ENCODE results near the gene TCEA2. TPM values are rescaled to one million over a fixed set of nuclear protein-coding genes. Genes with fewer than 3 reads are reported as not detected.

The TCEA2 gene
- total and polyA plus RNA-seq, 2 donors from 2014 or later, result 53.8 to 90.9 TPM

DNA sequence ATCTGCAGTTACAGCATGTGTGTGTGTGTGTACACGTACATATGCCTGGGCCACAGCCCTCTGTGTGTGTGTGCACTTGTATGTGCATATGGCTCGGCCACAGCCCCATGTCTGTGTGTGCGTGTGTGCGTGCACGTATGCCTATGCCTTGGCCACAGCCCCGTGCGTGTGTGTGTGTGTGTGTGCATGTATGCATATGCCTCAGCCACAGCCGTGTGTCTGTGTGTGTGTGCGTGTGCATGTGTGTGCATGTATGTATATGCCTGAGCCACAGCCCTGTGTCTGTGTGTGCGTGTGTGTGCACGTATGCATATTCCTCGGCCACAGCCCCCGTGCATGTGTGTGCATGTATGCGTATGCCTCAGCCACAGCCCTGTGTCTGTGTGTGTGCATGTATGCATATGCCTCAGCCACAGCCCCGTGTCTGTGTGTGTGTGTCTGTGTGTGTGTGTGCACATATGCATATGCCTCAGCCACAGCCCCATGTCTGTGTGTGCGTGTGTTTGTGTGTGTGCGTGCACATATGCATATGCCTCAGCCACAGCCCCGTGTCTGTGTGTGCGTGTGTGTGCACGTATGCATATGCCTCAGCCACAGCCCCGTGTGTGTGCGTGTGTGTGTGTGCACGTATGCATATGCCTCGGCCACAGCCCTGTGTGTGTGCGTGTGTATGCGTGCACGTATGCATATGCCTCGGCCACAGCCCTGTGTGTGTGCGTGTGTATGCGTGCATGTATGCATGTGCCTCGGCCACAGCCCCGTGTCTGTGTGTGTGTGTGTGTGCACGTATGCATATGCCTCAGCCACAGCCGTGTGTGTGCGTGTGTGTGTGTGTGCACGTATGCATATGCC lies 41.6 kb upstream of the TCEA2 start:
- peaks cover 7 to 65% (median 39%) of the 10 kb centered on the region in 3 donors for H3K36me3 ChIP-seq (ENCODE audit: control insufficient read depth in 2 of 3, insufficient read depth in 3 of 3, low read length in 3 of 3)
- TF ChIP-seq, protein P1, sequence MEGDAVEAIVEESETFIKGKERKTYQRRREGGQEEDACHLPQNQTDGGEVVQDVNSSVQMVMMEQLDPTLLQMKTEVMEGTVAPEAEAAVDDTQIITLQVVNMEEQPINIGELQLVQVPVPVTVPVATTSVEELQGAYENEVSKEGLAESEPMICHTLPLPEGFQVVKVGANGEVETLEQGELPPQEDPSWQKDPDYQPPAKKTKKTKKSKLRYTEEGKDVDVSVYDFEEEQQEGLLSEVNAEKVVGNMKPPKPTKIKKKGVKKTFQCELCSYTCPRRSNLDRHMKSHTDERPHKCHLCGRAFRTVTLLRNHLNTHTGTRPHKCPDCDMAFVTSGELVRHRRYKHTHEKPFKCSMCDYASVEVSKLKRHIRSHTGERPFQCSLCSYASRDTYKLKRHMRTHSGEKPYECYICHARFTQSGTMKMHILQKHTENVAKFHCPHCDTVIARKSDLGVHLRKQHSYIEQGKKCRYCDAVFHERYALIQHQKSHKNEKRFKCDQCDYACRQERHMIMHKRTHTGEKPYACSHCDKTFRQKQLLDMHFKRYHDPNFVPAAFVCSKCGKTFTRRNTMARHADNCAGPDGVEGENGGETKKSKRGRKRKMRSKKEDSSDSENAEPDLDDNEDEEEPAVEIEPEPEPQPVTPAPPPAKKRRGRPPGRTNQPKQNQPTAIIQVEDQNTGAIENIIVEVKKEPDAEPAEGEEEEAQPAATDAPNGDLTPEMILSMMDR (IDR thresholded peaks at IDR 0.05; ENCODE audit: borderline replicate concordance, extremely low read depth, insufficient read depth), result no peak

DNA sequence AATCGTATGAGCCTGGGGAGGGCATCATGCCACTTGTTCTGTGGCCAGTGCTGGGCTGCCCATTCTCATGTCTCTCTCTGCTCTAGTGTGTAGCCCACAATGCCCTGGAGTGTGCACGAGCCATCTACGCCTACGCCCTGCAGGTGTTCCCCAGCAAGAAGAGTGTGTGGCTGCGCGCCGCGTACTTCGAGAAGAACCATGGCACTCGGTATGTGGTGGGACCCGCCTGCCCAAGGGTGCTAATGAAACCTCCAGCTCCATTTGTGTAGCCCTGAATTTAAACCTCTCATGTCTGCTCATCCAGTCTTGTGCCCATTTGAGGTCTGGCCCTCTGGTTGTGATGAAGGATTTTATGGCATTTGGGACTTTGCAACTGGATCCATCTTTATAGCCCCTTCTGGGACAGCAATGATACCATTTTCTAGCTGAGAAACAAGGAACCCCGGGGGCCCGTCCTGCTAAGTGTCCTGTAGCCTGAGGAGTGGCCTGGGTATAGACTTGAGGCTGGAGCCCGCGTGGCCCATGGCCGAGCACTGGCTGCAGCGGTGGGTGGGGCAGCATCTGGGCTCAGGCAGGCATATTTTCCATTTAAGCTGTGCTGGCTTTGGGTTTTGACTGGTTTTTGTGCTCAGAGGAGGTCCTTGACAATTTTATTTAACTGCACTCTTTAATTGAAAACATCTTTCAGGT lies 40.2 kb upstream of the TCEA2 start:
- DNase-seq (no peak), FAIRE-seq (no peak)
- H3K36me3 ChIP-seq (ENCODE audit: control insufficient read depth in 2 of 3, insufficient read depth in 3 of 3, low read length in 3 of 3), result peaks cover 8 to 76% (median 47%) of the 10 kb centered on the region in 3 donors
- TF ChIP-seq, protein P1 (IDR thresholded peaks at IDR 0.05; ENCODE audit: borderline replicate concordance, extremely low read depth, insufficient read depth), result no peak
- intact Hi-C loops (cut with DNase I), result no loop called here
- no peak overlapping the region for H3K4me3 ChIP-seq (ENCODE audit: low read length in 3 of 3)
- H3K9me3 ChIP-seq (ENCODE audit: control insufficient read depth in 2 of 3, insufficient read depth in 1 of 3, low read length in 3 of 3), result no peaks in the 10 kb centered on the region
- no peaks in the 10 kb centered on the region for H3K27me3 ChIP-seq (ENCODE audit: control insufficient read depth, insufficient read depth, low read length)
- H3K4me1 ChIP-seq (ENCODE audit: control insufficient read depth in 2 of 3, insufficient read depth in 2 of 3, low read depth in 1 of 3, low read length in 3 of 3), result peaks cover 0 to 9% (median 2%) of the 10 kb centered on the region in 3 donors
- H3K9ac ChIP-seq (ENCODE audit: low read length in 3 of 3), result no peak overlapping the region
- H3K27ac ChIP-seq (ENCODE audit: low read depth in 2 of 2, low read length in 2 of 2), result no peak overlapping the region

More for the DNA sequence above, 41.6 kb upstream of the TCEA2 start:
- DNase-seq (peak in 1 of 5 donors; percentile 49), FAIRE-seq (no peak)
- intact Hi-C loops (cut with DNase I), result no loop called here
- no peak overlapping the region for H3K27ac ChIP-seq (ENCODE audit: low read depth in 2 of 2, low read length in 2 of 2)
- H3K4me1 ChIP-seq (ENCODE audit: control insufficient read depth in 2 of 3, insufficient read depth in 2 of 3, low read depth in 1 of 3, low read length in 3 of 3), result peaks cover 0 to 9% (median 2%) of the 10 kb centered on the region in 3 donors
- H3K9ac ChIP-seq (ENCODE audit: low read length in 3 of 3), result no peak overlapping the region
- no peak overlapping the region for H3K4me3 ChIP-seq (ENCODE audit: low read length in 3 of 3)
- H3K9me3 ChIP-seq (ENCODE audit: control insufficient read depth in 2 of 3, insufficient read depth in 1 of 3, low read length in 3 of 3), result no peaks in the 10 kb centered on the region
- no peaks in the 10 kb centered on the region for H3K27me3 ChIP-seq (ENCODE audit: control insufficient read depth, insufficient read depth, low read length)

DNA sequence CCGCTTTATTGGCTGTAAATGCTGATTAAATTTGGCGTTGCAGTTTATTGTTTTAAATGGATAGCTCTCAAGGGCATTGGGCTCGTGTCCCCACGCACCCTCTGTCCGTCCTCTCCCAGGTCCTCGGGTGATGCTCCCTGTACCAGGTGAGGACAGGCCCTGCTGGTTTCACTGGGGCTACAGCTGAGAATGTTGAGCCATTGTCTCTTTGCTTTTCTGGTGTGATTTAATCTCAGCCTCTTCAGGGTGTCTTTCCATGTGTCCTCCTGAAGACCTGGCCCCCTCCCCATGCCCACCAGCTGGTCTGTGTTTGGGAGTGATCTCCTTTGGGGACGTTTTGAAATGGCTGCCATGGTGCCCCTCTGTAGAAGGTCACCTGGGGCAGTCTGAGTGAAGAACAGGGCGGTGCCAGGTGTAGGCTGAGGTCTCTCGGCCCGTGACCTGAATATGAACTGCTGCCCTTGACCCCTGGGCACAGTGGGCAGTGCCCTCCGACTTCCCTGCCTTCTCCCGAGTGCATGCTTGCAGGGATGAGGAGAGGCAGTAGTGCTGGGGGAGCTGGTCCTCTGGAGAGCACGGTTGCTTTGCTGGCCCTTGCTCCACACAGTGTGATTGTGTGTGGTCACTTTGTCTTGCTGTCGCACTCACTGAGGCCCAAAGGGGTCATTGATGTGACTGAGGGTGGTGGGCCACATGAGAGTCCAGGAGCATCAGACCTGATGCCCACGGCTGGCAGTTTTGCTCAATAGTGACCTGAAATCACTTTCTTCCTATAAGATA lies 39.4 kb upstream of the TCEA2 start:
- intact Hi-C loops (cut with DNase I), result no loop called here
- Histone ChIP-seq H3K9me3 (ENCODE audit: control insufficient read depth in 2 of 3, insufficient read depth in 1 of 3, low read length in 3 of 3) (no peaks in the 10 kb centered on the region), H3K9ac (ENCODE audit: low read length in 3 of 3) (no peak overlapping the region), H3K36me3 (ENCODE audit: control insufficient read depth in 2 of 3, insufficient read depth in 3 of 3, low read length in 3 of 3) (peaks cover 8 to 75% (median 51%) of the 10 kb centered on the region in 3 donors), H3K4me3 (ENCODE audit: low read length in 3 of 3) (no peak overlapping the region), H3K27ac (ENCODE audit: low read depth in 2 of 2, low read length in 2 of 2) (no peak overlapping the region), H3K27me3 (ENCODE audit: control insufficient read depth, insufficient read depth, low read length) (no peaks in the 10 kb centered on the region), H3K4me1 (ENCODE audit: control insufficient read depth in 2 of 3, insufficient read depth in 2 of 3, low read depth in 1 of 3, low read length in 3 of 3) (peaks cover 0 to 9% (median 2%) of the 10 kb centered on the region in 3 donors)
- FAIRE-seq (no peak), DNase-seq (no peak)
- TF ChIP-seq, protein P1 (IDR thresholded peaks at IDR 0.05; ENCODE audit: borderline replicate concordance, extremely low read depth, insufficient read depth), result no peak

All from kidney (tissue), 14 donors.